GM19043 (cell line): ENCODE data around the gene GPR151.

Experiments used
- ATAC-seq: cut with Tn5 transposase; IDR thresholded peaks from one replicate; pipeline ENCODE4 v1.9.1; 2021; ENCODE audit warnings: low read depth; ENCODE audit not compliant: unreplicated experiment

GPR151 gene

DNA sequence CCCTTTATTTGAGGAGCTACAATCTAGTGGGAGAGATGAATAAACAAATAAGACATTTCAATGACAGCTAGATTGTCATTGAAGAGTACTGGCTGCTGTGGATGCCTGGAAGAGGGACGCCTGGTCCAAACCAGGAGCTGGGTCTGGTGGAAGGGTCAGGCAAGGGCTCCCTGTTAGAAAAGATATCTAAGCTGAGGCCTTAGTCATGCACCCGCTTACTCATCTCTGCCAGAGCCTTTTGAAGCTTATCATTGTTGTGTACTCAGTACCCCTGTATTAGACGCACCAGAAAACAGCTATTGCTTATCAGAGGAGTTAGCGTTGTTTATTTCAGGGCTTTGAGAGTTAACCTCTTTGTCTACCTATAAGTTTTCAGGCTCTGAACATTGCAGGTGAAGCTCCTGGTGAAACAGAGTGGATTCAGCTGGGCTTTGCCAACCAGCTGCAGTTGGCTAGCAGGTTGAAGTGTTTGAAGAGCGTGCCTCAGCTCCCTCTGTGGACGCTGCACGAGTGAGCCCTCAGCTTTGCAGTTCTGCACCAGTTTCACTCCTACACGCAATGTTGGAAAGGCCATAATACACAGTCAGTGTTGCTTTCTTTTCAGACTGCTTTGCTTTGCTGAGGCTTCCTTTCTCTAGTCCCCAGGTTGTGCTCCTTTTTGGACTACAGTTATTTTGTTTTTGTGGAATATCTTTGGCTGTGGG, 5.6 kb upstream of the GPR151 start:
- no peak for ATAC-seq

DNA sequence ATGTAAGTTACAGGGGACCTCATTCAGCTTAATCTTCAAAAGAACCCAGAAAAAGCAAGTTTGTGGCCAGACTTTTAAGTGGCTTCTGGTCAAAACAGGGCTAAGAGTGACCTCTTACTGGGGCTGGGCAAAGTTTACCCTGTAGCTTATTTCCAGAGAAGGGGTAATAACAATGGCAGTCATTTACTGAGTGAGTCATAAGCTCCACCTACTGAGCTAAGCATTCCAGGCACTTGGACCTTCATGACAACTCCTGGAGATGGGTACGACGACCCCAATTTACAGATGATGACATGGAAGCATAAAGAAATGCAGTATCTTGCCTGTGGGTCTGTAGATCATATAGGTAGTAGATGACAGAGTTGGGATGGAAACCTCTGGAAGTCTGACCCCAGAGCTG, 4.7 kb upstream of the GPR151 start:
- ATAC-seq: no peak

DNA sequence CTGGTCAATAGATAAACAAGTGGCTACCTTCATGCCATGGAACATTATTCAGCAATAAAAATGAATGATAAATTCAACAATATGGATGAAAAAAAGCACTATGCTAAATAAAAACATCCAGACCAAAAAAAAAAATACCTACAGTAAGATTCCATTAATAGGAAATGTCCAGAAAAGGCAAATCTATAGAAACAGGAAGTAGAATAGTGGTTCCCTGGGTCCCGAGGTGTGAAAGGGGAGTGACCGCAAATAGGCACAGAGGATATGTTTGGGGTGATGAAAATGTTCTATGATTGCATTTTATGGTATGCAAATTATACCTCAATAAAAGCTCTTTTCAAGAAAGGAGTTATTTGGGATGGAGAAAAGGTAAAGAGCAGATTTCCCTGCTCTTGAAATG, 3.6 kb upstream of the GPR151 start:
- no peak for ATAC-seq

DNA sequence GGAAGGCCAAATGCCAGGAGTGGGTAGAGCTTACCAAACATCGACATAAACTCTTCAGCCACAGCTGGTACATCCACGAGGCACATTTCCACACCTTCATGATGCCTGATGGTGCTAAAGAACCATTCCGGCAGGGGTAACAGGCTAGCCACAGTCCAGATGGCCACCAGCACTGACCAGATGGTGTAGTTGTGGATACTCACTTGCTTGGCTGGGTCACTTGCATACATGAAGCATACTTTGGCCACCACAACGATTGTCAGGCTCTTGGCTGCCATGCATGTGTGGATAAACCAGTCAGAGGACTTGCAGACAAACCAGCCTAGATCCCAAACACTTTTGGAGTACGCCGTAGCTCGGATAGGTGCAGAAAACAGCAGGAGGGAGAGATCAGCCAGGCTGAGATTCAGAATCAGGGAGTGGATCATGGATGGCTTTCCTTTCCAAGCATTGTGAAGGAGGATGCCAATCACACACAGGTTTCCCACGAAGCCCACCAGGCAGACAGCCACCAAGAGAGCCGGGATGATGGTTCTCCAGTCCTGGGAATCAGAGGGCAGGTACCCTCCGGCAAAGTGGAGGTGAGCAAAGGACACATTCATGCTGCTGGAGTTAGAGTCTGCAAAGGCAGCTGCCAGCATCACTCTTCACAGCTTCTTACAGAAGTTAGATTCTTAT, 378 bp downstream of the GPR151 start:
- ATAC-seq: no peak

DNA sequence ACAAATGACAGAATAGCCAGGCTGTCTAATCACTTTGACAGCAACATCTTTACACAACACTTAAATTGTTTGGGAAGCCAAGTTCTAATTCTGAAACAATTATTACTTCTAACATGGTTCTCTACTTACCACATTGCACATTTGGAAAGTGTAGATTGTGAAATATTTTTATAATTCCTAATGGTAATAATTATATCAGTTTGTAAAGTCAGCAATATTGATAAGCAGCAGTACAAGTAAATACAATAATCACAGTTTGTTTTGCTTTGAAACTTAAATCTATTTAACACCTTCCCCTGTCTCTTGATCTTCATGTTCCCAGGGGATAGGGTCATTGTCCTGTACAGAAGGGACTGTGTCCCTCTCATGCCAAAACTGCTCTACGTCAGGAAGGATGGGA, 1.4 kb downstream of the GPR151 start:
- no peak for ATAC-seq

DNA sequence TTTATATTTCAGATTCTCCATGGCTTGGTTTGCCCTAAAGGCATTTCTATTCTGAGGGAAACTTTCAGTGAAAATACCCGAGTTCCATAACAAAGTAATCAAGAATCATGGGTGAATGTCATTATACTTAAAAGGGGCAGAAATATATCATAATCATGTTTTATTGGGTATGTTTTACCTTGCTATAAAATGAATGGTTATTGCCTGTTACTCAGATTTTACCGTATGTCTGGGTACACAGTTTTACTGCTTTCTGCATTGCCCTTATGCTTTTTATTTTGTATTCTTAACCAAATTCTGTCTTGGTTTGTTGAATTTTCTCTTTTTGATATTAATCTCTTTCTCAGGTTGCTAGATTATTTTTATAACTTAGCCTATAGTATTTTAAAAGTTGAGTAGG, 2.5 kb downstream of the GPR151 start:
- no peak for ATAC-seq

DNA sequence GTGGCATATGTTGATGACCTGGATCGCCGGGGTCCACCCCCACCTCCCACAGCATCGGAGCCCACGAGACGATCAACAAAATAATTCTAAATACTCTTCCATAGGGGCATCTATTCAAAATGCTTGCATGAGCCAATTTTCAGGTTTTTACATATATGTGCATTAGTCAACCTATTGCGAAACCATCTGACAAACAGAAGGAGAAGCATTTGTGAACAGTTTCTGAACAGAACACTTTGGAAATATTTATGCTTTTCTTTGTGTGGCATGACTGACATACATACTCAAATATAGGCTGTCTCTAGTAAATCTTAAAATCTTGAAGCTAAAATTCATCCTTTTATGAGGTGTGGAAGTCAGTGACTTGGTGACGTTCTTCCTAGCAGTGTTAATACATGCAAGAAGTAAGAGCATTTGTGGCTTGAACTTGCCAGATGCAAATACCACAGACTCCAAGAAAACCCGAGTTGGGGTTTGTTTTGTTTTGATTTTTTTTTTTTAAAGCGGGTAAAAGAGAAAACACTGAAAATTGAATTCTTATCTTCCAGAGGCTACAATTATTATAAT, 5.3 kb downstream of the GPR151 start:
- ATAC-seq: no peak

DNA sequence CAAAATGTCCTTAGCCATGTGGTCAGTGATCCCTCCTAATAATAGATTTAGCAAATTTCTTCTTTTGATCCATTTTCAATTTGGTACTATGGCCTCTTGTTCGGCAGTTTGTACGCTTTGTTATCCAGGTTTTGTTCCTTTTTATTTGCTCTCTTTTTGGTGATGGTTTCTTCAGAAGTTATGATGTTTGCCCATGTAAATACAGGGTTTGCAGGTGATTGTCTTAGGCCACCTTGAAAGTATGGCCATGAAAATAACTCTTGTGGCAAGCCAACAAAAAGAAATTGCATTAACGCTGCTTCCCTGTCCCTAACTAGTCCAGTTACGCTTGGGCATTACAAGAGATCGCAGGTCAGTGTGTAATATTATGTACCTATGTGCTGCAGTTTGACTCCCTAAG, 8.6 kb downstream of the GPR151 start:
- ATAC-seq: no peak

DNA sequence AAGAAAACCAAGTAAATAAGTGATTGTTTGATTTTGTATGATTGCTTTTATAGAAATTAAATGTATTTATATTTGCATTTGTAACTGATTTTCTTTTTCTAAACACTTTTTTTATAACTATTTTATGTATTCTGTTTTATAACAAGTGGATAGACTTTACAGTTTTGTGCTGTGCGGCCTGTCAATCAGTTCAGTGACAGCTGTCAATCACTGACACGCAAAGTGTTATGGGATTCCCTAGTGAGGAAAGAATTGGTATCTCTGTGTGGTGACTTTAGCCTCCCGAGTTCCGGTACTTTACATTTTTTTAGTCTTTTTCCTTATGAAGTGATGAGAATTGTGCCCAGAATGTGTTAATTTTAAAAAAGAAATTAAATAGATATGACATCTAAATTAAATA, 16.3 kb downstream of the GPR151 start:
- ATAC-seq: no peak

DNA sequence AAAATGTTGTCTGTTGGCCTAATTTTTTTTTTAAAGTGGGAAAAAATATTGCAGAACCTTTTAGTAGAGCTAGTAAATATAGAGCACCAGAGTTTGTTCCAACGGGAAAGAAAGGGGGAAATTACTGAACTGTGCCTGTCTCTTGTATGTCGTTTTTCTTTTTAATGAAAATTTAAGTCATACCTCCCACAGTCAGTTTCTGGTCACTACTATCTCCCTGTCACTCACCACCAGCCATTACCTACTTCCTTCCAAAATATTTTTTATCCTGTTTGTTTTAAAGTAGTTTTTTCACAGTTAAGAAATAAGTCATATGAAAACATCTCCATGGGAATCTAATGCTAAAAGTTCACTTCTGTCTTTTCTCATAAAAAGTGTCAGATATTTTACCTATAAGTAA, 21.3 kb downstream of the GPR151 start:
- ATAC-seq: no peak

DNA sequence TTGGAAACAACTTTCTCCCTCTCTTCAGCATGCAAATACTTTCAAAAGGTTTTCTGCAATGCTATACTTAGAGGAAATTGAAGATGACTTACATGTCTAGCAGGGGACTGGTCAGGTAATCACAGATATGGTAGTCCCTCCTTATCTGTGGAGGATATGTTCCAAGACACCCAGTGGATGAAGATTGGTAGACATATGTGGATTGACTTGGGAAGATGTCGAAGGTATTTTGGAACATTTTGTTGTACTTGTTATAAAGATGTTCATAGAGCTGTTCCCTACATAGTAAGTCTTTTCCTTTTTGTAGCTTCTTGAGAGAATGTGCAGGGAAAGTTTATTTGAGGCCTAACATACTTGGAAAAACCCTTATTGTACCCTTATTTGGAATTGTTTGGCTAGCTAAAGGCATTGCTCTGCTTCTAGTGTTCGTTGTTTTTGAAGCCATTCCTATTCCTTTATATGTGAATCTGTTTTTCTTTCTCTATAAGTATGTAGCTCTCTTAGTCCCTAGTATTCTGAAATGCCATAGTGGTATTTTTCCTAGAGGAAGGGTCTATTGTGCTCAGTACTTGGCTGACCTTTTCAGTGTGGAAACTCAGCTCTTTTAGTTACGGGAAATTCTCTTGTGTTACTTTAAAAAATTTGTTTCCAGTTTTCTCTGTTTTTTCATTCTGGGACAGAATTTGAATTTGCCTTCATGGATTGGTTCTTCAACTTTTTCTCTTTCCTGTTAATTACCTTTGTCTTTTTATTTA, 25.7 kb downstream of the GPR151 start:
- no peak for ATAC-seq

DNA sequence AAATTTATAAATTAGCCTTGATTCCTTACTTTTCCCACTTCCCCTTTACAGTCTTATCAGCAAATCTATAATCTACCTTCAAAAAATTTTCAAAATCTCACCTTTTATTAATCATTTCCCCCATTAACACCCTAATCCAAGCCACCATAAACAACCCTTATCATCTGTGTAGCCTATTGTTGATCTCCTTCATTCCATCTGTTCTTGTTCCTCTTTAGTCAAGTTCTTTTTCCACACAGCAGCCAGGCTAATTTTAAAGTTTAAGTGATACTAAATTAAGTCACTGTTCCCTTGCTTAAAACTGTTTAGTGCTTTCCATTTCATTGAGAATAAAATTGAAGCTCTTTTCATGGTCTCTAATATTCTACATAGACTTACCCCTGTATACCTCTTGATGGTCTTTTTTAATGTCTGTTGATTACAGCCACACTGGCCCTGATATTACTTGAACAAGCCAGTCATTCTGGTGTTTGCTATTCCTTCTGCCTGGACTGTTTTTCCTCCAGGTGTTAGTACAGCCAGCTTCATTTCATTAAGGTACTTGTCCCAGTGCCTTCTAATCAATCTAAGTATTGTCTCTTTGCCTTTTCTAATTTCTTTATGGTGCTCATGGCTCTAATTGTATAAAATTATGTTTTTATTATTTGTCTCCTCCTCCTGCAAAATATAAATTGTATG, 31.1 kb downstream of the GPR151 start:
- ATAC-seq: no peak

DNA sequence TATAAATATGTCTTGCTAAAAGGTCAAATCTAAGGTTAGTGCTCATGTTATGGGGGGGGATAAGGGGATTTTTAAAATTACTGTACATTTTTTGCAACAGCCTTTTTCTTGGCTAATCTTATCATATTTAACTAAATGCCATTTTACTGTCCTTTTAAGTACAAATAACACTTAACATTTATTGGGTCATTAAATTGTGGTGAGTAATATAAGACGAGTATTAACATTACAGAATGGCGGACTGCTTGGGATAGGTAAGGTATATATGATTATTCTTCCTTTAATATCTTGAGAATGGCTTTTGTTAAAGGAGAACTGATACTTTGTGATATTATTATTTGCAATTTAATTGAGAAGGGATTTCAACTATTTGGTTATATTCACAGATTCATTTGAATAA, 33.2 kb downstream of the GPR151 start:
- no peak for ATAC-seq

DNA sequence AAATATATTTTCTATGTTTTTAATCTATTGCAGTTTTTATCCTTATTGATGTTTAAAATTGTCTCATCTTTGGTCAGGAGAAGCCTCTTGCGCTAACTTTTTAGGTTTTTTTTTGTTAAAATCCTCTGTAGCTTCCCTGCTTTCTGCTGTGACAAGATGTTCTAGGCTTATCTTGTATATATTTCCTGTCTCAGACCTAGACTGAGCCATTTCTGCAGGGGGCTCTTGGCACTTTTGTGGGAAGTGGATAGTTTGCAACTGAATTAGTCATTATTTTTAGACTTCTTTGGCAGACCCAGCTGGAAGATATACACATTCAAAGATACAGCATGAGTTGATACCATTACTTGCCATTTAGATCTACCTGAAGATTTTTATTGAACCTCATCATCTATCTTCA, 40.1 kb downstream of the GPR151 start:
- no peak for ATAC-seq

DNA sequence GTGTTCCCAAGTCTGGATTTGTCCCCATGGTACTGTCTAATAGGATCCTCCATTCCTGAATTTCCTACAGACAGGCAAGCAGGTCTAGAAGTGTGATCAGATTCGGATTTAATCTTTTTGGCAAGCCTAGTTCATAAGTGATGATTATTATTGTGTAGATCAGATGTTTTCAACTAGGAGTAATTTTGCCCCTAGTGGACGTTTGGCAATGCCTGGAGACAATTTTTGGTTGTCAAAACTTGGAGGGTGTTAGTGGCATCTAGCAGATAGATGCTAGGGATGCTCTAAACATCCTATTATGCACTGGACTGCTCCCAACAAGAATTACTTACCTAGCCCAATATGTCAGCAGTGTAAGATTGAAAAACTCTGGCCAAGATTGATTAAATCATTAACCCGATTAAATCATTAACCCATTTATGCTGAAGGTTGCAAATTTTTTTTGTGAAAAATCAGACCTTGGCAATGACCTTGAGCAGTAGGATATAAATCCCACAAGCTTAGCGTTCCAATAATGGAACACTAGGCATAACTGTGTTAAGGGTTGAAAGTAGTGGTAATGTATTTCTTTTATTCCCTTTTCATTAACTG, 40.7 kb downstream of the GPR151 start:
- ATAC-seq: no peak

DNA sequence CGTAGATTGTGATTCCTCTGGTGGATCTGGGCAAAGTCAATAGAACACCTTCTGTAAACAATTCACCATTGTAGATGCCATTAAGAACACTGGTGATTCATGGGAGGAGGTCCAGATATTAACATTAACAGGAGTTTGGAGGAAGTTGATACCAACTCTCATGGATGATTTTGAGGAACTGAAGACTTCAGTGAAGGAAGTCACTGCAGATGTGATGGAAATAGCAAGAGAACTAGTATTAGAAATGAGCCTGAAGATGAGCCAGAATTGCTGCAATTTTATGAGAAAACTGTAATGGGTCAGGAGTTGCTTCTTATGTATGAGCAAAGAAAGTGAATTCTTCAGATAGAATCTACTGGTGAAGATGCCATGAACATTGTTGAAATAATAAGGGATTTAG, 41.9 kb downstream of the GPR151 start:
- ATAC-seq: no peak

DNA sequence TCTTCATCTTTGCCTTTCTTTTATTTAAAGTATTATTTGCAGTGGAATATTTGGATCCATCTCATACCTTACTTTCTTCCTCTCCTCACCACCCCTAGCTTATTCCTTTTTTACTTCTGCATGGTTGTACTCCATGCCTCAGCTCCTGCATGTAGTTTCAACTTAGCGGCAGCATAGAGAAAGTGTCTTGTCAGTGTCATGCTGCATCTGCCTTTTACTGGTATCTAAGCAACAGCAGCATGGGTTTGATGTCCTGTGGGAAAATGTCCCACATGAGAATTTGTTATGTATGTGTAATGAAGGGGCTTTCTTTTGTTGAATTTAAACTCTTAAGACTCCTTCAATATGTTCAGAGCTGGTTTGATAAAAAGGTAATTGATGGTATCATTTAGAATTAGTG, 48.2 kb downstream of the GPR151 start:
- no peak for ATAC-seq

DNA sequence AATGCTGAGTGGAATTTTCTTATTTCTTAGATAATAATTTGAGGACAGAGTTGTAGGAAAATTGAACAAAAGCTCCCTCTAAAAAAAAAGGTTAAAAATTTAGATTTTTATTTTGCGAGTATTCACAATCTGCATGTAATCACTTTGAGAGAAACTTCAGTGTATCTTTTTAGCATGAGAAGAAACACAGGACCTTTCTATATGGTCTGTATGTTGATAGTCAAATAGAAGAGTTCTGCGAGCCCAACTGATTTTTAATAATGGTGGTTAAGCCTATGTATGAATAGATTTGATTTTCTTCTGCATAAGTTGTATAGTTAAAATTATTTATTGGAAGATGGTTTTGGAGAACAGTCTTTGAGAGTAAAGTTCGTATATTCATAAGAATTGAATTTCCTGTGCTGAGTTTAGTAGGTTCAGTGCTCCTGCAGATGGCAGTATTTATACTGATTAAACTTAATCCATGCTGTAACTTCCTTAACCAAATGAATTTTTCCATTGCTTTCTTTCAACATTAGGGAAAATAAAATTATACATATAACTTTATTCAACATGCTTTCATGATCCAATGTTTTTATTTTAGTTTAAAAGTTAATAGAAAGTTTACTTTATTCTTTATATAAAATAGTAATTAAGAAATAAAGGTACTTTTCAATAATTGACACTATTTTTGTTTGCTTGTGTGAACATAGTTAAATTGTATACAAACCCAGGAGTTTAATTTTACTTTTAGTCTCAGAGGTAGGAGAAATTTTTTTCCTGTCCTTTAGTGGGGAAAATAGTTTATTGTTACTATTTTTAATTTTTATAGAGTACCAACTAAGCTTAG, 49.3 kb downstream of the GPR151 start:
- ATAC-seq: no peak

DNA sequence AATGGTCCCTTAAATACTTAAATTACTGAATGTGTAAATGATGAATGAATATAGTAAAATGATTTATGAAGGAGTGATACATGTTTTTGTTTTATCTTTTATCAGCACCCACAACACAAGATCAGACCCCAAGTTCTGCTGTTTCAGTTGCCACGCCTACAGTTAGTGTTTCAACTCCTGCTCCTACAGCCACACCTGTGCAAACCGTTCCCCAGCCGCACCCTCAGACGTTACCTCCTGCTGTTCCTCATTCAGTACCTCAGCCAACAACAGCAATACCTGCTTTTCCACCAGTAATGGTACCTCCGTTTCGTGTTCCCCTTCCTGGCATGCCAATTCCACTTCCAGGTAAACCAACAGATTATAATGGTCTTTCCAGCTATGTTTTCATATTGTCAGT, 52.5 kb downstream of the GPR151 start:
- no peak for ATAC-seq
